HG03039 (cell line): ENCODE results near the gene NOTO.
"Not testable (repeated sequence)": the region's sequence is repeated elsewhere in the genome, so short reads cannot be mapped to it uniquely, and the experiment has no call there.

ENCODE experiments used
- ATAC-seq: cut with Tn5 transposase; IDR thresholded peaks from one replicate; pipeline ENCODE4 v1.9.1; 2021; ENCODE audit warnings: mild to moderate bottlenecking, moderate library complexity; ENCODE audit not compliant: unreplicated experiment

NOTO gene, protein sequence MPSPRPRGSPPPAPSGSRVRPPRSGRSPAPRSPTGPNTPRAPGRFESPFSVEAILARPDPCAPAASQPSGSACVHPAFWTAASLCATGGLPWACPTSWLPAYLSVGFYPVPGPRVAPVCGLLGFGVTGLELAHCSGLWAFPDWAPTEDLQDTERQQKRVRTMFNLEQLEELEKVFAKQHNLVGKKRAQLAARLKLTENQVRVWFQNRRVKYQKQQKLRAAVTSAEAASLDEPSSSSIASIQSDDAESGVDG

GRCh38 chr2:73202156-73203054 lies at the start of gene NOTO:
NOTO (plus strand) TSS chr2:73202574; CDS start chr2:73202667, 93 bp downstream.
- ATAC-seq: no peak

- no peak for ATAC-seq
Observed at GRCh38 chr2:73156539-73157124, 45.7 kb upstream of the NOTO start.

- ATAC-seq: no peak
Observed at GRCh38 chr2:73162856-73163391, 39.5 kb upstream of the NOTO start.

DNA sequence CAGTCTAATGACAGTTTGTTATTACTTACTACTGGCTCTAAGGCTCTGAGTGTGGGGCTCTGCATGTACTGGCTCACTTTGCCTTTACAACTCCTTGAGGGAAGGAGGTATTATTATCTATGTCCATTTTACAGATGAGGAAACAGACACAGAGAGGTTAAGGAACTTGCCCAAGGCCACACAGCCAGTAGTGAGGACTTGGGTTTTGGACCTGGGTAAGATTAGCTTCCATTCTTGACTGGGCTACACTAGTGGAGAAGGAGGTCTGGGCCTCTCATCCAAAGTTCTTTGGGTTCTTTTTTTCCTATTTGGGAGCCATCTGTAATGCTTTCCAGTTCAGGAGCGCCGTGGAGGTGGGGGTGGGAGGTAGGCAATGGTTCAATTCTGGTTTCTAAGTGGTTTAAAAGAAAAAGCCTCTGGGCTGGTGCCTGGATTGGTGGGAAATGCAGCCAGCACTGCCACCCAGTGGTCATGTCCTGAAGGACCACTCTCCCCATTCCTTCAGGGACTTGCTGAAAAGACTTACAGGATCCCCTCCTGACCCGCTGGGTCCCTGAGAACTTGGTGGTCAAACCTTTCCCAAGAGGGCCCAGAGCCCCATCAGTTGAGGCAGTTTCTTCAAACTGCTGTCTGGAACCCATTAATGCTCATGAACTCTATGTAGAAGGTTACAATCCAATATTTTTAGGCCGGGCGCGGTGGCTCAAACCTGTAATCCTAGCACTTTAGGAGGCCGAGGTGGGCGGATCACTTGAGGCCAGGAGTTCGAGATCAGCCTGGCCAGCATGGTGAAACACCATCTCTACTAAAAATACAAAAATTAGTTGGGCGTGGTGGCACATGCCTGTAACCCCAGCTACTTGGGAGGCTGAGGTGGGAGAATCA lies 38.6 kb upstream of the NOTO start:
- no peak for ATAC-seq

DNA sequence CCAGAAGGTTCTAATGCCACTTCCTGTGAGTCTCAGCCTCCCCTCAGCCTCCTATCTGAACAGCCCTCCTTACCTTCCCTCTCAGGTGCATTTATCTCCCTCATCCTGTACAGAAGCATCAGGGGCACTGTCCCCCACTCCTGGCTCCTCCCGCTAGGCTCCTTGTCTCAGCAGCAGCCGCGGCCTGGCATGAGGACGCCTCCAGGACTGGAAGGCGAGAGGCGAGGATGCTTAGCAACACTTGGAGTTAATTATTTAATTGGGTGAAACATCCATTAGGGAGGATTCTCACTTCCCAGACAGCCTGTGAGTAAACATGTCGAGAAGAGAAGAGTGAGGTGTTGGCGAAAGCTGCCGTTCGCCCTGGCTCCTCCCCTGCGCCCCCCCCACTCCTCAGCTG lies 36.4 kb upstream of the NOTO start:
- ATAC-seq: not testable (repeated sequence)

GRCh38 chr2:73166813-73167212 lies 35.6 kb upstream of the NOTO start:
- not testable (repeated sequence) for ATAC-seq

GRCh38 chr2:73168348-73168747 lies 34.0 kb upstream of the NOTO start:
- ATAC-seq: not testable (repeated sequence)

DNA sequence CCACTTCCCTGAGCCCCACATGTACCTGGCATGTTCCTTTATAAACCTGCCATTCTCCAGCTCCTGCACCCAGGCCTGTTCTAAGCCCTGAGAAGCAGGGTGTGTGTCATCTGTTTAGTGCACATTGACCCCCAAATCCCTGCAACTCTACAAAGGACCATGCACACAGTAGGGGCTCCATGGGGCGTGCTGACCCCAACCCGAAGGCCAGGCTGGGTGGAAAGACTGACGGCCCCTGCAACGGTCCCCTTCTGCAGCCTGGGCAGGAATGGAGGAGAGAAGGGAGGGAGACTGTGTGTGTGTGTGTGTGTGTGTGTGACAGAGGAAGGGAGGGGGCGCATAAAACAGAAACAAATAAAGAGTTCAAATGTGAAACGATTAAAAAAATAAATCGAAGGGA lies 32.0 kb upstream of the NOTO start:
- not testable (repeated sequence) for ATAC-seq

DNA sequence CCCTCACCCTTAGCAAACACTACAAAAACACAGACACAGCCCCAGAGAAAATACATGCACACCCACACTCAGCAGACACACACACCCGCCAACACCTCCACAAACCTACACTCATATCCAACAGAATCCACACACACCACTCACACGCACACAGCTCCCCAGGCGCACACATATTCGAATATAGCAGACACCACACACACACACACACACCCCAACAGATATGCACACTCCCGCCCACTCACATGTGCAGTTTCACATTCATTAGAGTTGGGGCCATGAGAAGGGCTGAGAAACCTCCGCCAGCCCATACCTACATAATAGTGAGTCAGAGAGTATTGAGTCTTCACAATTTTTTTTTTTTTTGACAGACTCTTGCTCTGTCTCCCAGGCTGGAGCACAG lies 29.4 kb upstream of the NOTO start:
- ATAC-seq: peak; percentile 32

DNA sequence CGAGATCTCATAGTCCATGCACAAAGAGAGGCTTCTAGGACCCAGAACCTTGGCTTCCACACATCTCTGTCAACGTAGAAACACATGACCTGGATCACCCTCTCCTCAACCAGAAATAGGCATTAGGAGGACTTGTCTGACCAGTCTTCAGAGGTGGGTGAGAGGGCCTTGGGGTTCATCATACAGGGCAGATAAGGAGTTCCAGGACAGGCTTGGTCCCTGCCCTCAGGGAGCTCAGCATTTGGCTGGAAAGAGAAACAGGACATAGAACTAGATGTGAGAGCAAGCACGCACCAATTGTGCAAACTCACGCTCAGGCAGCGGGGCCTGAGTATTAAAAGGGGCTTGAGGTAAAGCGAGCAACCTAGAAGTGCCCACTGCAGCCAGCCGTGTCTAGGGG lies 28.6 kb upstream of the NOTO start:
- ATAC-seq: no peak

GRCh38 chr2:73174244-73174643 lies 28.1 kb upstream of the NOTO start:
- ATAC-seq: no peak

DNA sequence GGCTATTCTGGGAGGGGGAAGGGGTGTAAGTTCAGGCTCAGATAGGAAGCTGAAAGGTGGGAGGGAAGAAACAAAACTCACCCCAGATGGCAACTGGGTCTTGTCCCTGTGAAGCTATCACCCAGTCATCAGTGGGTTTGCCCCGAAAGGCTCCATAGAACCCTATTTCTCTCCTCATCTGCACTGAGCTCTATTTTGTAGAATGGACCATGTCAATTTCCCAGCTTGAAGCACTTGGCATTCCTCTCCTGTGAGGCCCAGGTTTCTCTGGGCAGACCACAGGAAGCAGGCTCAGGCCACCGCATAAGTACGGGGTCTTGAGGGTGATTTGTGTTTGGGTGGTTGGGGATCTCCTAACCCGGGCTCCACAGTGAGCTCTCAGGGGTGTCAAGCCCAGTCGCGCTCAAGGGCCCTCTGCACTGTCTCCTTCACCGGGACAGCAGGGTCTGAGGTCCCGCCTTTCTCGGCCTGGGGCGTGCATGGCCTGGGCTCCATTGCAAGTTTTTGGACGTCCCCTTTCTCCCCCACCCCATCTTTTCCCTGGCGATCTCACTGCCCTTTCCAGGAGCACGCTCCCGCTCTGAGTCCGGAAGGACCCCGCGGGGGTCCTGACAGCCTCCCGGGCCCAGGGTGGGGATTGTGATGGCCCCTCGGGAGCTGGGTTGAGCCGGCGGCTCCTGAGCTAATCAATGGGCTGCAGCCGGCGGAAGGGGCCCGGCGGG lies 27.3 kb upstream of the NOTO start:
- no peak for ATAC-seq

GRCh38 chr2:73175663-73176204 lies 26.6 kb upstream of the NOTO start:
- no peak for ATAC-seq

DNA sequence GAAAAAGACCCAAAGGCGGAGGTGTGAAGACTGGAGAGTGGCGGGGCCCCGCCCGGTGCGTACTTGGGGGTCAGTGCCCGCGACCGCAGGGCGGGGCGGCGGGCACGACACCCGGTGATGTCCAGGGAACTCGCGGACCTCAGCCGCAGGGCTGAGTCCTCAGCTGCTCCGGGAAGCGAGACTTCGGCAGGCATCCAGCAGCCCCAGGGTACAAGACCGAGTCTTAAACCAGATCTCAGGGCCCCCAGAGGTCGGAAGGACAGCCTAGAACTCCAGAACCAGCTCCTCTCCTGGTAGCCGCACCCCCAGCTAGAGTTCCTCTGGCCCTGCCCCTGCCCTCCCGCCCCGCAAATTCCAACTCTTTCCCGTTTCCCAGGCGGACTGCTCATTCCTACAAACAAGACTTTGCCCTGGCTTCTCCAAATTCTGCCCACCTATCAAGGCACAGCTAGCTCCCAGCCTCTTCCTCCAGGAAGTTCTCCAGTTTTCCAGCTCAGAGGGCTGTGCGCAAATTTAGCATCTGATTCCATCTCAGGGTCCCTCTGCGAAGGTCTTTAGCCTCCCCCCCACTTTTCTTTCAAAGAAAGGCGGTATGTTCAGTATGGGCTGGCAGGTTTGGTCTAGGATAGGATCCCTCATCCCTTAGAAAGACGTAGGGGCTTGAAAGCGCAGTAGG lies 26.0 kb upstream of the NOTO start:
- no peak for ATAC-seq

- peak; percentile 76 for ATAC-seq
Observed at GRCh38 chr2:73176881-73177644, 25.3 kb upstream of the NOTO start.

DNA sequence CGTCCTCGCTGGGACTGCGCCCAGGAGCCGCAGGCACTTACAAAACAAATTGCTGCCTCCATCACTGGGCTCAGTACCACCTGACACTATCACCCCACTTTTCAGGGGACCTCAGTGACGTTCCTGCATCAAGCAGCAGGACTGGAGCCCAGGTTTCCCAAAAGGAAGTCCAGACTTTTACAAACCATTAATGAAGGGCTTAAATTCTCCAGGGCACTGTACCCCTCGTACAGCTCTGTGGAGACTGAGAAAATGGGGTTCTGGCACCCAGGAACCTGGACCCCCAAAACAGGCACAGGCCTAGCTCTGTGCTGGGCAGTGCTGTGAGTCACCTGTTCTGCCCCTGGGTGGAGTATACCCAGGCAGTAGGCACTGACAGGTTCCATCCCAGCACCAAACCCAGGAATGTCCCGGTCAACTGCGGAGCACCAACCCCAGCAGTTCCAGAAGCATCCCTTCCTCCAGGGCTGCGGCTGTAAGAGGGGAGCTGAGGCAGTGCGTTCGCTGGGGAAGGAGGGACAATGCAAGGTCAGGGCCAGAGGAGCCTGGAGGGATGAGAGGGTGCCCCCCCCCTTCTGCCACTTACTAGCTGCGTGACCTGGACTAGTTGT lies 24.6 kb upstream of the NOTO start:
- no peak for ATAC-seq

- ATAC-seq: no peak
Observed at GRCh38 chr2:73185965-73186364, 16.4 kb upstream of the NOTO start.

- ATAC-seq: no peak
Observed at GRCh38 chr2:73187549-73187948, 14.8 kb upstream of the NOTO start.
